ENCODE data around the gene MAGEB2. TPM values are rescaled to one million over a fixed set of nuclear protein-coding genes. Genes with fewer than 3 reads are reported as not detected.
A peak's percentile ranks its signal among the peaks of the same experiment; 100 is the strongest.

The MAGEB2 gene
- total RNA-seq, 6 experiments from 2014 or later = not detected

GRCh38 chrX:30196322-30196721, 19.0 kb upstream of the MAGEB2 start:
- peak; percentile 4 for DNase-seq
- peak; percentile 49; the same call in 1 of the 2 replicates for TF ChIP-seq CTCF (IDR thresholded peaks at IDR 0.05)
- H3K27me3 Mint-ChIP-seq (ENCODE audit: insufficient read depth) = no peaks in the 10 kb centered on the region
- no peaks in the 10 kb centered on the region for H3K4me1 Mint-ChIP-seq (ENCODE audit: low read depth)
- no peak overlapping the region for H3K27ac Mint-ChIP-seq
- no peaks in the 10 kb centered on the region for H3K36me3 Mint-ChIP-seq (ENCODE audit: low read depth)
- H3K9me3 Mint-ChIP-seq = no peaks in the 10 kb centered on the region
- no peak overlapping the region for H3K4me3 Mint-ChIP-seq

- no peak overlapping the region for H3K27ac Mint-ChIP-seq
- peaks cover 9% of the 10 kb centered on the region; the same call in 1 of the 2 replicates for H3K27me3 Mint-ChIP-seq (ENCODE audit: insufficient read depth)
These were observed 3.2 kb upstream of the MAGEB2 start for GRCh38 chrX:30212172-30212571.

GRCh38 chrX:30217465-30217864, 2.1 kb downstream of the MAGEB2 start:
- TF ChIP-seq CTCF (IDR thresholded peaks at IDR 0.05) = no peak
- no peak overlapping the region for H3K4me3 Mint-ChIP-seq
- no peak for DNase-seq
- H3K27me3 Mint-ChIP-seq (ENCODE audit: insufficient read depth) = peaks cover 3% of the 10 kb centered on the region
- H3K27ac Mint-ChIP-seq = no peak overlapping the region
- H3K9me3 Mint-ChIP-seq = no peaks in the 10 kb centered on the region
- H3K4me1 Mint-ChIP-seq (ENCODE audit: low read depth) = no peaks in the 10 kb centered on the region
- no peaks in the 10 kb centered on the region for H3K36me3 Mint-ChIP-seq (ENCODE audit: low read depth)

More at GRCh38 chrX:30212172-30212571, 3.2 kb upstream of the MAGEB2 start:
- no peak; the same call in 1 of the 2 replicates for TF ChIP-seq CTCF (IDR thresholded peaks at IDR 0.05)
- Mint-ChIP-seq H3K4me1 (ENCODE audit: low read depth) (no peaks in the 10 kb centered on the region), H3K36me3 (ENCODE audit: low read depth) (no peaks in the 10 kb centered on the region), H3K4me3 (no peak overlapping the region), H3K9me3 (no peaks in the 10 kb centered on the region)
- no peak for DNase-seq

GRCh38 chrX:30219372-30219771, 4.0 kb downstream of the MAGEB2 start:
- Mint-ChIP-seq H3K4me1 (ENCODE audit: low read depth) (no peaks in the 10 kb centered on the region), H3K9me3 (no peaks in the 10 kb centered on the region), H3K27me3 (ENCODE audit: insufficient read depth) (peaks cover 2% of the 10 kb centered on the region), H3K36me3 (ENCODE audit: low read depth) (no peaks in the 10 kb centered on the region), H3K27ac (no peak overlapping the region), H3K4me3 (no peak overlapping the region)
- DNase-seq = no peak
- no peak for TF ChIP-seq CTCF (IDR thresholded peaks at IDR 0.05)

- TF ChIP-seq CTCF (IDR thresholded peaks at IDR 0.05) = no peak
- H3K4me3 Mint-ChIP-seq = no peak overlapping the region
- no peaks in the 10 kb centered on the region for H3K4me1 Mint-ChIP-seq (ENCODE audit: low read depth)
- H3K27ac Mint-ChIP-seq = no peak overlapping the region
- DNase-seq = no peak
- no peaks in the 10 kb centered on the region for H3K9me3 Mint-ChIP-seq
- no peaks in the 10 kb centered on the region; the same call in none of the 2 replicates for H3K27me3 Mint-ChIP-seq (ENCODE audit: insufficient read depth)
- no peaks in the 10 kb centered on the region for H3K36me3 Mint-ChIP-seq (ENCODE audit: low read depth)
These were observed 5.3 kb downstream of the MAGEB2 start for GRCh38 chrX:30220661-30221060.

GRCh38 chrX:30224536-30224935, 9.2 kb downstream of the MAGEB2 start:
- DNase-seq = no peak
- no peak for TF ChIP-seq CTCF (IDR thresholded peaks at IDR 0.05)
- no peaks in the 10 kb centered on the region for H3K27me3 Mint-ChIP-seq (ENCODE audit: insufficient read depth)
- no peaks in the 10 kb centered on the region for H3K36me3 Mint-ChIP-seq (ENCODE audit: low read depth)
- no peak overlapping the region for H3K4me3 Mint-ChIP-seq
- no peaks in the 10 kb centered on the region for H3K4me1 Mint-ChIP-seq (ENCODE audit: low read depth)
- no peaks in the 10 kb centered on the region for H3K9me3 Mint-ChIP-seq
- no peak overlapping the region for H3K27ac Mint-ChIP-seq
